UCSD-AML1 (cell line): Measurements from ENCODE around the gene PXDC1.

ENCODE experiments used
- DNase-seq: peaks from one replicate; lab custom pipeline; 2025; ENCODE audit not compliant: unreplicated experiment; lab: John Stamatoyannopoulos, UW

PXDC1 gene, protein sequence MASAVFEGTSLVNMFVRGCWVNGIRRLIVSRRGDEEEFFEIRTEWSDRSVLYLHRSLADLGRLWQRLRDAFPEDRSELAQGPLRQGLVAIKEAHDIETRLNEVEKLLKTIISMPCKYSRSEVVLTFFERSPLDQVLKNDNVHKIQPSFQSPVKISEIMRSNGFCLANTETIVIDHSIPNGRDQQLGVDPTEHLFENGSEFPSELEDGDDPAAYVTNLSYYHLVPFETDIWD

GRCh38 chr6:3751077-3751729 lies at the start of gene PXDC1:
Gene PXDC1 (minus strand): TSS chr6:3751713. CDS start chr6:3751531, 182 bp downstream.
- DNase-seq = no peak

DNA sequence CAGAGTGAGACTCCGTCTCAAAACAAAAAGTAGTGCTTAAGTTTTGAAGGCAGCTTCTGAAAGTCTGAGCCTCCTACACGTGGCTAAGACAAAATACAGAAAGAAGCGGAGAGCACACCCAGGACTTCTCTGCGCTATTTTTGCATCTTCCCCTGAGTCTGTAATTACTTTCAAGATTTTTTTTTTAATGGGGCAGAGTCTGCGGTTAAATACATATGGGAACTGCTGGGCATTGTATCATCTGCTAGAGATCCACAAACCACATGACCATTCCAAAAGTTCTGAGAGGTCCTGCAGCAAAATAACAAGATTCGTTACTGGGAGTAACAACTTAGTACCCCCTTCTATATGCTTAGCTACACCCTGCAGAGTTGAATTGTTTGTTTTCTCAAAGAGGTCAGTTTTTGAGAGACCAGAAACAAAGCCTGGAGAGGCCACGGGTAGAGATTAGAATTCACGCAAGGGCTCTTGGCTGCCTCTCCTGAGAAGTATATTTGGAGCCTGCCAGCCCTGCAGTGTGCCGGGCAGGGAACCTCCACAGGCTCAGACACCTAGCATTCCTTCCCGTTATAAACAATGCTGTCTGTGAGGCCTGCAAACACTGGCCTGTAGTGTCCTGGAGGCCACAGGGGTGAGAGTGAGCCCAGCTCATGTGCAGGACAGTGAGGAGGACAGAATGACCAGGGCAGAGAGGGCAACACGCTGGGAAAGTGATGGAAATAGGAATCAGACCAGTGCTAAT lies 49.5 kb upstream of the PXDC1 start:
- no peak for DNase-seq

DNA sequence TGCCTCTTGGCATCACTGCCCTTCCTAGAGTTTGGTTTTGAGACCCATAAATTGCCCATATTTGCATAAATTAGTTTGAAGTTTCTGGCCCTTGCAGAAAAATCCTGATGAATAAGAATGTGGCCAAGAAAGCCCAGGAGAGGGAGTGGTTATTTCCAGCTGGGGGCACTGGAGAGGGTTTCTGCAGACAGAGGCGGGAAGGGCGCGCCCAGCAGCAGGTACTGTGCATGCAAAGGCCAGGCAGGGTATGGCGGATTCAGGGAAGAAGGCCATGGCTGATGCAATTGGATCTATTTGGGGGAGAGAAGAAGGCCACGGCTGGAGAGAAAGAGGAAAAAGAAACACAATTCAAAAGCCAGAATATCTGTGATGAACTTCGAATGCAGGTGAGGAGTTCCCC lies 48.2 kb upstream of the PXDC1 start:
- DNase-seq = no peak

- peak; percentile 32 for DNase-seq
Observed at GRCh38 chr6:3798055-3798919, 46.8 kb upstream of the PXDC1 start.

DNA sequence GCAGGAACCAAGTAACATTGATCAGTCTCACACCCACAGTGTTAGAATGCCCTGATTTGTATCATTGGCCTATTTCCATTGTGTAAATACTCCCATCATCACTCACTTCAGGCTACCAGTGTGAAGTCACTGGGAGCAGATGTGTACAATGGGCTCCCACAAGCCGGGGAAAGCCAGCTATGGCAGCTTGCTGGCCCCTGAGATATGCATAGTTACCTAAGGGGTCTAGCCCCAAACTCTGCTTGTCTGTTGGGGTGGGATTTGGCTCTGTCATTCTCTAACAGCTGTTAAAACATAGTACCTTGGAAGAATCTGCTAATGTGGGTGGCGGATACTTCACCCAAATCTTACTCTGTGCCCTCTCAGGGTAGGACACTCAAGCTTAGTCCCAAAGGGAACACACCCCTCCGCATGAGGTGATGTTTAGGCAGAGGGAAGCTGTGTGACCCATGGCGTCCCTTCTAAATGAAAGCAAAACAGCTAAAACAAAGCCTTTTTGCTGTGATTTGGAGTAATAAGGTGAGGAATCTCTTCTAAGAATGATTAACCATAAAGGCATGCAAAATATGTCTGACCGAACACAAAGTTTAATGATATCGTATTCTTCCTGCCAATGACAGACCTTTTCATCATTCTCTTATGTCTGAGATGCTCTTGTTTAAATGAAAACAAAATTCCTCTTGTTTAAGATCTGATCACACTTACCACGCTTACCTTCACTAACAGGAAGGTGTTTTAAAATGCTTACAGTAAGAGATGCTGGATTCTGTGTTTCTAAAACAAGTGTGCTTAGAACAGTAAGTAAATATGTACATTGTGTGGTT lies 45.9 kb upstream of the PXDC1 start:
- DNase-seq = no peak

DNA sequence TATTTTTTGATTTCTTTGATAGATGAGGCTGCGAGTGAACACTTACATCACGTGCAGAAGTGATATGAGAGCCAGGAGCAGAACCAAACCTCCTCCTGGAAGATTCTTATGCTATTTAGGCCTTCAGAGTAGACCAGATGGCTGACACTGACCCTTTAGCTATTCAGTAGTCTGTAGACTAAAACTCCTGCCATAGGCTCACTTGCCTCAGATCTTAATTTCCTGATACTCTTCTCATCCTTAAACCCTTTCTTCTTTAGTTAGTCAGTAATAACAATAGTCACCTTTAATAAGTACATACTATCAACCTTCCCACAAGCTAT lies 45.2 kb upstream of the PXDC1 start:
- no peak for DNase-seq

DNA sequence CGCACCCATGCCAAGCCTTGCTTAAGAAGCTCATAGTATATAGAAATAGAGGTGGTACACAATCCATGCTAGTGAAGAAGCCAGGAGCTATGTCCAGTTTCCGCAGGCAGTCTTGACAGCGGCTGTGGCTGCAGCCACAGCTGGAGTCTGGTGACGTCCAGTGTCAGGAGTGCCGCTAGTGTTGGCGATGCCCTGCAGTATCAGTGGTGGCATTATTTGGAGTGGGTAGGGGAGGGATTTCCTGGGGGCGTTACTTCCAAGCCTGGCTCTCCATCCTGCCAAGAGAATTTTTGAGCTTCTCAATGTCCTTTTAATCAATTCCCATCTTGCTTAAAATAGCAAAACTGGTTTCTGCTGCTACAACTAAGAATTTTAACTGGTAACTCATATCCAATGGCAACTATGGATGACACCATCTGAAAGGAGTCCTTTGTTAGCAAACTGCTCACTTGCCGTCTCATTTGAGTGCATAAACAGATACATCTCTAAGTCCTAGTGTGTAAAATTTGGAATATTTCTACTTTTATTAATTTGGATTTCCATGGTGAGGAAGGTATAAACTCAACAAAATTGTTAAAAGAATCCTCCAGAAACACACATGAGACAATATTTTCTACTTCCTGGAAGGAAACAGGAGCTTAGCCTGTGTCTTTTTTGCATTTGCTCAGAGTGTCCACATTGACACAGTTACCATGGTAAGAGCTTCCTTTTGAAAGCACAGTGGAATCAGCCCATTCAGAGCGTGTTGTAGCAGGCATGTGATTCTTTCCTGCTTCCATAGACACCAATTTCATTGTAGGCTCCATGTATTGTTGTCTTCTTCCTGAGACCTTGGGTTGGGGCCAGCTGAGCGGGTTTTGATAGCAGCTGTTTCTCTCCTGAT lies 44.6 kb upstream of the PXDC1 start:
- no peak for DNase-seq

DNA sequence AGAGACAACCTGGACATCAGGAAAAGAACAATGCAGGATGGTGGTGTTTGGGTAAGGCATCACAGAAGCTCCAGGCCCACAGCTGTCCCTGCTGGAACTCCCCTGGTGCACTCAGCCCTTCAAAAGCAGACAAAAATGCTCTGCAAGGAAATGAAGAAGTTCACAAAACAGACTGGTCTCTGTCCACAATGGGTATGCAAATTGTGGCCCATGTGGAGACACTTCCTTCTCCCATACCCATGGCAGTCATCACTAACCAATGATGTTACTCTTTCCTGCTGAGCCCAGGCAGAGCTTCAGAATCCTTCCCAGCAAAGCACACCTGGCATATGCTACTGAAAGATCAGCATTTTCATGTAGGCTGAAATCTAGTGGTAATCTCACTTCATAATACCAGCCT lies 42.6 kb upstream of the PXDC1 start:
- DNase-seq = no peak

DNA sequence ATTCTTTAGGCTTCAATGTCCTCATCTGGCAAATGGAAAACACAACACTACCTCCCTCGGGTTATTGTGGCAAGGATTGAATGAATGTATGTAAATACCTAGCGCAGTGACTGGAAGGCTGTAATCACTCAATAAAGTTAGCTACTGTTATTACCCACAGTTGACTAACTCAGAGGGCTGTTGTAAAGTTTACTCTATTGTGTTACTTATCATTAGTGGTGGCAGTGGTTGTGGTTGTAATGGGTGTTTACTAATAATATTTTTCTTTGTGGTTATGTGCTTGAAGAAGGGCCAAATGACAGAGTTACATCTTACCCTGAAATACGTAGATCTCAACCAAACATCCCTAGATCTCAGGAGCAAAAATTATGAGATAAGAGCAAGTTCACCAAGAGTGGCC lies 42.0 kb upstream of the PXDC1 start:
- no peak for DNase-seq

DNA sequence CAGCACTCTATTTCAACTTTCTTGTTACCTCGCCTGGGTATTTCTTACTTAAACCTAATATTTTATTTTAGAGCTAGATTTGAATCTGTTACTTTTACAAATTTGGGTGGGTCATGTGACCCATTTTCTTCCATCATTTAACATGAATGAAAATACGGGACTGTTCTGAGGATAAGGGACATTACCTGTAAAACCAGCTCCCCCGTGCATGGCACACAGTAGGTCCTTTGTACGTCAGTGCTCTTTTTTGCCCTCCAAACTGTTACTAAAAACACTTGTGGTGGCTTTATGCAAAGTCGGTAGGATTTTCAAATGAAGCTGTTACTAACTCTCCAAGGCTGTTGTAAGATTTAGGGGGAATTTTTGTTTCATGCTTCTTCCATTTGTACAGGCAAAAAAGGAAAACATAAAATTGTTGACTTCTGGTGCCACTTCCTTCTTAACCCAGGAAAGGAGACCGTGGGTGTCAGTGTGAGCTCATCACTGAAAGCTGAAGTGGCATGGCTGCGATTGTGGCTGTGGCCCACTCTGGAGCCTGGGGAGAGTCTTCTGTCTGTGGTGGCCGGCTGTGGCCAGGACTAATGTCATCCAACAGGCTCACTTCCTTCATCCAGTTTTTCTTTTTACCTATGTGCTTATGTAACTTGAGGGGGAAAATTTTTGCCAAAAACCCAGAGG lies 40.2 kb upstream of the PXDC1 start:
- no peak for DNase-seq

GRCh38 chr6:3789896-3790558 lies 38.5 kb upstream of the PXDC1 start:
- DNase-seq = no peak

- DNase-seq = no peak
Observed at GRCh38 chr6:3789018-3789895, 37.7 kb upstream of the PXDC1 start.

DNA sequence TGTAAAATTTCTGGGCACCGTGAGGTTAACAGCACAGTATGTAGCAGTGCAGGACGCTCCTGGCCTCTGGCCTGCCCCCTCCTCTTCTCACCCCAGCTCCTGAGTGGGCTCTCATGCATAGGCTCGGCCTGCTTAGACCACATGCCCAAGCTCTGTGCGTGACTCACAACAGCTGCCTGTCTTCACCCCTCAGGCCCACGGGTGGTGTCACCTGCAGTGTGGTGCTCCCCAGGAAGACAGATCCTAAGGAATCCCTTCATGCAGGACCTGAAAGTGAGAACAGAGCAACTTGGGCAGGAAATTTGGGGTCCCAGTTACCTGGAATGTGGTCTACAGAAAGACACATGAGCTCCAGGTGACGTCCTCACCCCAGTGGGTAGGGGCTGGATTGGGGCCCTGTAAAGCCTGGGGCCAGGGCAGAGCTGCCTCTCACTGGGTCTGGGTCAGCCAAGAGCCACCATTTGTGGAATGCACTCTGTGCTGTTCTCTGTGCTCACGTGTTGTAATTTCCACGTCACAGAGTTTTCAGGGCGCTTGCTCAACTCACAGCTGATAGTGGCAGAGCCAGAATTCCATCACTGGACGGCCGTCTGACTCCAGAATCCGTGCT lies 37.0 kb upstream of the PXDC1 start:
- no peak for DNase-seq

- no peak for DNase-seq
Observed at GRCh38 chr6:3786141-3786540, 34.6 kb upstream of the PXDC1 start.

DNA sequence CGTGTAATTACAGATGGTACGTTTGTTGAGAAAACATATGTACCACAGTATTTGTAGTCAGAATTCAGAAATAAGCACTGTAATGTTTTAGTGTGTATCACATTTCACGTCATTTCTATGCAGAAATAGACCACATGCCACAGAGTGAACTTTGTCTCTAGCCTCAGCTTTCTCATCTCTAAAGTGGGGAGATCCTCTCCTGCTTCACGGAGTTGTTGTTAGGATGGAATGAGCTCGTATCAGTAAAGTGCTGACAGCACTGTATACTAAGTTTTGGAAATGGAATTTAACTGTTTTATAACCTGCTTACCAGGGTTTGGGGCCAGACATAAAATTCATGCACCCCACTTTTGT lies 34.2 kb upstream of the PXDC1 start:
- no peak for DNase-seq

DNA sequence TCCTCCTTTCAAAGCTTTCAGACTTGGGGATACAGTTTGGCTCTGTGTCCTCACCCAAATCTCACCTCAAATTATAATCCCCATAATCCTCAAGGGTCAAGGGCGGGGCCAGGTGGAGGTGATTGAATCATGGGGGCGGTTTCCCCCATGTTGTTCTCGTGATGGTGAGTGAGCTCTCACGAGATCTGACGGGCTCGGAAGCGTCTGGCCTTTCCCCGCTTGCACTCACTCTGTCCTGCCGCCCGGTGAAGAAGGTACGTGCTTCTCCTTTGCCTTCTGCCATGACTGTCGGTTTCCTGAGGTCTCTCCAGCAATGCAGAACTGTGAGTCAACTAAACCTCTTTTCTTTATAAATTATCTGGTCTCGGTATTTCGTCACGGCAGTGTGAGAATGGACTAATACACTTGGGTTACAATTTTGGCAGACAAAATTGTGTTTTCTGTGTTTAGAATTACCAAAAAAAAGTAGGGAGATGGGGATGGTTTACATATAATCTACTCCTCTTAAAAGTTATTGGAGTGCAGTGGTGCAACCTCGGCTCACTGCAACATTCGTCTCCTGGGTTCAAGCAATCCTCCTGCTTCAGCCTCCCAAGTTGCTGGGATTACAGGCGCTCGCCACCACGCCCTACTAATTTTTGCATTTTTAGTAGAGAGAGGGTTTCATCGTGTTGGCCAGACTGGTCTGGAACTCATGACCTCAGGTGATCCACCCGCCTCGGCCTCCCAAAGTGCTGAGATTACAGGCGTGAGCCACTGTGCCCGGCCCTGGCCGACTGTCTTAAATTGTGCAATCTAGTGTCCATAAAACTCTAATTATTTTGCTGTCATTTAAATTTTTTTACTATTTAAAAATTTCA lies 33.6 kb upstream of the PXDC1 start:
- DNase-seq = no peak
